Measurements from ENCODE around the gene SCARF2. TPM values are rescaled to one million over a fixed set of nuclear protein-coding genes. Genes with fewer than 3 reads are reported as not detected.

SCARF2 gene
- total RNA-seq, 4 donors from 2014 or later: 1.1 to 6.9 (median 2.4) TPM

- Histone ChIP-seq H3K27ac (no peak overlapping the region), H3K27me3 (peaks cover 0 to 50% (median 3%) of the 10 kb centered on the region in 4 donors), H3K4me1 (peaks cover 13 to 58% (median 23%) of the 10 kb centered on the region in 3 donors), H3K36me3 (peaks cover 0 to 28% (median 0%) of the 10 kb centered on the region in 3 donors), H3K9me3 (no peaks in the 10 kb centered on the region), H3K4me3 (no peak overlapping the region)
- intact Hi-C loops (cut with DNase I): no loop called here
- no peak for DNase-seq
- WGBS, 2 donors: 75 to 95% methylated on average over 2 to 4 of the region's 4 CpGs
- no peak for TF ChIP-seq CTCF (IDR thresholded peaks at IDR 0.05)
- TF ChIP-seq POLR2A (IDR thresholded peaks at IDR 0.05): no peak
Measured at GRCh38 chr22:20439556-20439927, 1.9 kb upstream of the SCARF2 start.

GRCh38 chr22:20438678-20439492 is 1.3 kb upstream of the SCARF2 start:
- intact Hi-C loops (cut with DNase I): no loop called here
- Histone ChIP-seq H3K27ac (peak overlapping the region; percentile 76 to 93 (median 83)), H3K27me3 (peaks cover 0 to 56% (median 5%) of the 10 kb centered on the region in 4 donors), H3K36me3 (peaks cover 0 to 22% (median 0%) of the 10 kb centered on the region in 3 donors), H3K9me3 (no peaks in the 10 kb centered on the region), H3K4me1 (peaks cover 13 to 58% (median 23%) of the 10 kb centered on the region in 3 donors), H3K4me3 (peak overlapping the region in 3 of 4 donors; percentile 56 to 70 (median 62))
- no peak for DNase-seq
- no peak for TF ChIP-seq POLR2A (IDR thresholded peaks at IDR 0.05)
- TF ChIP-seq CTCF (IDR thresholded peaks at IDR 0.05): no peak
- 68 to 76% methylated on average over 10 to 11 of the region's 13 CpGs for WGBS, 2 donors

GRCh38 chr22:20438427-20438677 is 727 bp upstream of the SCARF2 start:
- peaks cover 13 to 58% (median 23%) of the 10 kb centered on the region in 3 donors for H3K4me1 ChIP-seq
- WGBS, 2 donors: 41 to 63% methylated on average over 4 to 6 of the region's 6 CpGs
- TF ChIP-seq POLR2A (IDR thresholded peaks at IDR 0.05): no peak
- no peak for TF ChIP-seq CTCF (IDR thresholded peaks at IDR 0.05)
- peak overlapping the region; percentile 76 to 93 (median 83) for H3K27ac ChIP-seq
- DNase-seq: no peak
- intact Hi-C loops (cut with DNase I): no loop called here
- H3K4me3 ChIP-seq: peak overlapping the region; percentile 36 to 70 (median 59)
- H3K9me3 ChIP-seq: no peaks in the 10 kb centered on the region
- peaks cover 0 to 16% (median 0%) of the 10 kb centered on the region in 3 donors for H3K36me3 ChIP-seq
- H3K27me3 ChIP-seq: peaks cover 0 to 62% (median 5%) of the 10 kb centered on the region in 4 donors

GRCh38 chr22:20436768-20437612 is 635 bp downstream of the SCARF2 start:
- H3K36me3 ChIP-seq: peaks cover 0 to 4% (median 0%) of the 10 kb centered on the region in 3 donors
- H3K4me1 ChIP-seq: peaks cover 13 to 55% (median 23%) of the 10 kb centered on the region in 3 donors
- H3K9me3 ChIP-seq: no peaks in the 10 kb centered on the region
- DNase-seq: no peak
- intact Hi-C loops (cut with DNase I): no loop called here
- no peak for TF ChIP-seq CTCF (IDR thresholded peaks at IDR 0.05)
- no peak for TF ChIP-seq POLR2A (IDR thresholded peaks at IDR 0.05)
- peak overlapping the region; percentile 76 to 93 (median 84) for H3K27ac ChIP-seq
- WGBS, 2 donors: 1 to 6% methylated on average over 15 to 38 of the region's 61 CpGs
- peaks cover 2 to 75% (median 5%) of the 10 kb centered on the region in 4 donors for H3K27me3 ChIP-seq
- H3K4me3 ChIP-seq: peak overlapping the region; percentile 36 to 70 (median 59)

Measured in esophagus squamous epithelium (tissue), 5 donors.